Caco-2 (cell line): ENCODE results near the gene CUL1. TPM values are rescaled to one million over a fixed set of nuclear protein-coding genes. Genes with fewer than 3 reads are reported as not detected.
A peak's percentile ranks its signal among the peaks of the same experiment; 100 is the strongest.

Source experiments
- BruUV-seq: library from RNA; stranded (reverse); fragments of 400-500 nt; replicated peaks from 2 replicates; lab custom pipeline; 2021; lab: Mats Ljungman, UMichigan
- CTCF ChIA-PET: fragments of 300-600 bp; sonication (Branson Sonifier 250); formaldehyde crosslinking; loops from one replicate; lab custom pipeline; 2022; ENCODE audit warnings: antibody characterized with exemption; lab: Charles Lee
- POLR2A ChIA-PET: fragments of 300-600 bp; sonication (Branson Sonifier 250); formaldehyde crosslinking; loops from one replicate; lab custom pipeline; 2022; ENCODE audit warnings: antibody characterized with exemption; lab: Charles Lee
- DNase-seq, 2 experiments: peaks; one replicate each; pipeline versions ENCODE4 v3.0.0 to v3.0.0-alpha.2; 2020 to 2022
- H3K27me3 ChIP-seq: replicated peaks from 2 replicates; pipeline ENCODE4 v1.6.0; 2011; ENCODE audit warnings: low read length; ENCODE audit not compliant: control insufficient read depth, insufficient read depth
- H3K36me3 ChIP-seq: 2 replicates; pipeline ENCODE4 v1.5.1; 2011; ENCODE audit warnings: low read length; ENCODE audit not compliant: control insufficient read depth, insufficient read depth
- H3K4me1 ChIP-seq: fragments of 250-450 bp; sonication (Bioruptor Pico); 2 replicates; pipeline ENCODE4 v1.5.1; 2020; ENCODE audit warnings: mild to moderate bottlenecking
- H3K4me3 ChIP-seq: 2 replicates; pipeline ENCODE4 v1.5.1; 2011; ENCODE audit warnings: low read depth, mild to moderate bottlenecking, control low read depth, low read length
- H3K9me3 ChIP-seq: fragments of 250-450 bp; sonication (Bioruptor Pico); 2 replicates; pipeline ENCODE4 v1.5.1; 2020; ENCODE audit warnings: mild to moderate bottlenecking, moderate library complexity
- H3K27ac Mint-ChIP-seq: one replicate; pipeline ENCODE4 v1.8.0; 2022; ENCODE audit warnings: mixed read lengths; ENCODE audit not compliant: unreplicated experiment
- H3K27me3 Mint-ChIP-seq: one replicate; pipeline ENCODE4 v1.8.0; 2022; ENCODE audit warnings: mixed read lengths; ENCODE audit not compliant: insufficient read depth, unreplicated experiment
- H3K36me3 Mint-ChIP-seq: one replicate; pipeline ENCODE4 v1.8.0; 2022; ENCODE audit warnings: mild to moderate bottlenecking, mixed read lengths; ENCODE audit not compliant: insufficient read depth, unreplicated experiment
- H3K4me1 Mint-ChIP-seq: one replicate; pipeline ENCODE4 v1.8.0; 2022; ENCODE audit warnings: low read depth, mixed read lengths; ENCODE audit not compliant: unreplicated experiment
- H3K4me3 Mint-ChIP-seq: one replicate; pipeline ENCODE4 v1.8.0; 2022; ENCODE audit warnings: mild to moderate bottlenecking, moderate library complexity, mixed read lengths; ENCODE audit not compliant: unreplicated experiment
- H3K9me3 Mint-ChIP-seq: one replicate; pipeline ENCODE4 v1.8.0; 2022; ENCODE audit warnings: mixed read lengths; ENCODE audit not compliant: unreplicated experiment
- intact Hi-C: fragments of 100-400 bp; cut with micrococcal nuclease; formaldehyde crosslinking; loops from one replicate; pipeline ENCODE4 v1.10.0; 2022; ENCODE audit not compliant: unreplicated experiment
- total RNA-seq: library from RNA; stranded (reverse); gene quantifications from 2 replicates; pipeline ENCODE4 v1.2.3, GENCODE V29; 2022
- TF ChIP-seq, protein P1 (sequence below), 2 experiments: fragments of 200-600 bp in 1 of 2; IDR thresholded peaks; 1 replicate in 1 of 2; 2 replicates in 1 of 2; pipeline versions ENCODE4 v1.5.1 to v1.8.0; 2011 to 2022; ENCODE audit warnings: antibody characterized with exemption in 1 of 2, control low read depth in 1 of 2, inconsistent platforms in 1 of 2, low read depth in 1 of 2, low read length in 1 of 2, mild to moderate bottlenecking in 1 of 2, moderate library complexity in 1 of 2; ENCODE audit not compliant: insufficient read depth in 1 of 2, severe bottlenecking in 1 of 2, unreplicated experiment in 1 of 2

CUL1 gene
- total RNA-seq, 1 experiment from 2014 or later, result 71.9 TPM

DNA sequence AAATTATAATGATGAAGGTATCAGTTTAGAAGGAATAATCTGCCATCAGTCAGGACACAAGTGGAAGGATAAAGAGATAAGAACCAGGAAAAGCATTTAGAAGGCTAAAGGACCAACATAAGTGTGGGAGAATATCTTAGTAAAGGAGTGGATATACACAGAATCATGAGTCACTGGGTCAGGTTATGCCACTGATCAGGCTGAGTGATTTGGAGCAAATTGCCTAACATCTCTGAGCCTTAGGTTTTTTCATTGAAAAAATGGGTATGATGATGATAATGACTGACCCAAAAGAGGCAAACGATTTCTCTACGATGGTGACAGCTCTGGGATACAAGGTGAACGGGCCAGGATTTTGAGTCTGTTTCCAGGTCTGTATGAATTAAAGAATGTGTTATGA lies 2.8 kb upstream of the CUL1 start:
- intact Hi-C loops, result loop anchor here (5.0 to 10.0 kb wide), 2 partner anchors 189 to 194 kb away; partner anchors contain the start of gene EZH2
- no peak overlapping the region for H3K27ac Mint-ChIP-seq

DNA sequence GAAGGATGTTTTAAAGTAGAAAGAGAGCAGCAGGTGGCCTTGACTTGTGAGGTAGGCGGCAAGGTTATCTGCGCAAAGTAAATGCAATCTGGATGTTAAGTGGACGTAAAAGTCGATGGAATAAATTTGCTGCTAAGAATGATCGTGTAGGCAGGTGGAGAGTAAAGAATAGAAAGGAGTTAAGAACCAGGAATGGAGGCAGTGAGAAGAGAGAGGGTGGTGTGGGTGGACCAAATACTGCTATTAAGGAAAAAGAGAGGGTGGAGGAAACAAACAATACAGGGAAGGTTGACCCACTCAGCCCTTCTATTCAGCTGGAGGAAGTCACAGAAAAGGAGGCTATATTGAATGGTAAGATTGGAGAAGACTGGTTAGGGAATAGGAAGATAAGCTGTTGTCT lies 1.9 kb upstream of the CUL1 start:
- TF ChIP-seq, protein P1, sequence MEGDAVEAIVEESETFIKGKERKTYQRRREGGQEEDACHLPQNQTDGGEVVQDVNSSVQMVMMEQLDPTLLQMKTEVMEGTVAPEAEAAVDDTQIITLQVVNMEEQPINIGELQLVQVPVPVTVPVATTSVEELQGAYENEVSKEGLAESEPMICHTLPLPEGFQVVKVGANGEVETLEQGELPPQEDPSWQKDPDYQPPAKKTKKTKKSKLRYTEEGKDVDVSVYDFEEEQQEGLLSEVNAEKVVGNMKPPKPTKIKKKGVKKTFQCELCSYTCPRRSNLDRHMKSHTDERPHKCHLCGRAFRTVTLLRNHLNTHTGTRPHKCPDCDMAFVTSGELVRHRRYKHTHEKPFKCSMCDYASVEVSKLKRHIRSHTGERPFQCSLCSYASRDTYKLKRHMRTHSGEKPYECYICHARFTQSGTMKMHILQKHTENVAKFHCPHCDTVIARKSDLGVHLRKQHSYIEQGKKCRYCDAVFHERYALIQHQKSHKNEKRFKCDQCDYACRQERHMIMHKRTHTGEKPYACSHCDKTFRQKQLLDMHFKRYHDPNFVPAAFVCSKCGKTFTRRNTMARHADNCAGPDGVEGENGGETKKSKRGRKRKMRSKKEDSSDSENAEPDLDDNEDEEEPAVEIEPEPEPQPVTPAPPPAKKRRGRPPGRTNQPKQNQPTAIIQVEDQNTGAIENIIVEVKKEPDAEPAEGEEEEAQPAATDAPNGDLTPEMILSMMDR (IDR thresholded peaks at IDR 0.05; ENCODE audit: insufficient read depth in 1 of 2, low read depth in 1 of 2, low read length in 1 of 2, severe bottlenecking in 1 of 2, unreplicated experiment in 1 of 2), result no peak
- H3K27me3 ChIP-seq, result no peaks in the 10 kb centered on the region
- Mint-ChIP-seq H3K36me3 (peaks cover 18% of the 10 kb centered on the region), H3K27ac (no peak overlapping the region), H3K9me3 (no peaks in the 10 kb centered on the region), H3K27me3 (no peaks in the 10 kb centered on the region), H3K4me1 (peaks cover 22% of the 10 kb centered on the region), H3K4me3 (peak overlapping the region; percentile 81)
- H3K9me3 ChIP-seq, result no peaks in the 10 kb centered on the region
- H3K36me3 ChIP-seq, result no peaks in the 10 kb centered on the region
- no peak for DNase-seq
- BruUV-seq, result no TSS peak
- CTCF ChIA-PET, result no interaction called here
- peaks cover 20% of the 10 kb centered on the region for H3K4me1 ChIP-seq
- POLR2A ChIA-PET, result no interaction called here
- intact Hi-C loops, result loop anchor here (5.0 to 10.0 kb wide), 2 partner anchors 188 to 194 kb away; partner anchors contain the start of gene EZH2
- no peak overlapping the region for H3K4me3 ChIP-seq

More for the DNA sequence above, 2.8 kb upstream of the CUL1 start:
- H3K9me3 ChIP-seq, result no peaks in the 10 kb centered on the region
- ChIA-PET CTCF (no interaction called here), POLR2A (no interaction called here)
- Mint-ChIP-seq H3K36me3 (peaks cover 18% of the 10 kb centered on the region), H3K27me3 (no peaks in the 10 kb centered on the region), H3K4me1 (peaks cover 14% of the 10 kb centered on the region), H3K4me3 (no peak overlapping the region), H3K9me3 (no peaks in the 10 kb centered on the region)
- DNase-seq, result no peak
- no peaks in the 10 kb centered on the region for H3K36me3 ChIP-seq
- TF ChIP-seq, protein P1 (IDR thresholded peaks at IDR 0.05; ENCODE audit: insufficient read depth in 1 of 2, low read depth in 1 of 2, low read length in 1 of 2, severe bottlenecking in 1 of 2, unreplicated experiment in 1 of 2), result no peak
- peaks cover 12% of the 10 kb centered on the region for H3K4me1 ChIP-seq
- no peaks in the 10 kb centered on the region for H3K27me3 ChIP-seq
- no peak overlapping the region for H3K4me3 ChIP-seq
- no TSS peak for BruUV-seq

DNA sequence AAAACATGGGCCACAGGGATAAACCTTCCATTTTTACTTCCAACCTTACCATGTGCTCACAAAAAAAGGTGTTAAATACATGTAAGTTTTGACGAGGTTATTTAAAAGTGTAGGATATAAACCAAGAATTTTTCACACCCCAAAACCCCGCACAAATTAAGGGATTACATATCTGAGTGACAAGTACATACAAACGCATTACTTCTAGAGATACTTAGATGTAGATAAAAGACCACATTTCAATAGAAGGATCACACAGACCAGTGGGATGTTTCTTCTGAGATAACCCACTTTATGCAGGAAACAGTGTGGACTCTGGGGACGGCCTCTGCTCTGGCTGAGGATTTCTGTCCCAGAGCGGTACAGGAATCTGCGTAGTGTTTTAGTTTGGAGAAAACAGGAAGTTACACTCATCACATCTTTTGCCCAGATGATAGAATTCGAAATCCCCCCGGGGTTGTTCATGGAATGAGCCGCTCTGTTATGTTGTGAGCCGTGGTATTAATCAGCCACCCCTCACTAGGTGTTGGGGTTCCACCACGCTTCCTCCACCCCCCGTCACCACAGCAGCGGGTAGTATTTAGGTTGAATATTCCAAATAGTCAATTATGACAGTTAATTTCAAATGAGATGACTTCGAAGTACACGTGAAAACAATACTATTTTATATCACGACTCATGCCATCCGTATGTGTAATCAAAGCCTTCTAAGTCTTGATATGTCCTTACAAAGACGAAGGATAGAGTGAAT lies 1.3 kb upstream of the CUL1 start:
- TSS peak; percentile 63 for BruUV-seq
- Histone ChIP-seq H3K4me3 (peak overlapping the region; percentile 88), H3K4me1 (peaks cover 21% of the 10 kb centered on the region), H3K9me3 (no peaks in the 10 kb centered on the region), H3K36me3 (no peaks in the 10 kb centered on the region), H3K27me3 (no peaks in the 10 kb centered on the region)
- Mint-ChIP-seq H3K4me1 (peaks cover 24% of the 10 kb centered on the region), H3K9me3 (no peaks in the 10 kb centered on the region), H3K27ac (peak overlapping the region; percentile 60), H3K27me3 (no peaks in the 10 kb centered on the region), H3K36me3 (peaks cover 18% of the 10 kb centered on the region), H3K4me3 (peak overlapping the region; percentile 81)
- ChIA-PET CTCF (no interaction called here), POLR2A (no interaction called here)
- TF ChIP-seq, protein P1 (IDR thresholded peaks at IDR 0.05; ENCODE audit: insufficient read depth in 1 of 2, low read depth in 1 of 2, low read length in 1 of 2, severe bottlenecking in 1 of 2, unreplicated experiment in 1 of 2), result no peak
- intact Hi-C loops, result loop anchor here (2.0 to 10.0 kb wide), 3 partner anchors 123 to 195 kb away; partner anchors contain the start of gene EZH2
- no peak for DNase-seq
